ENCODE measurements around the gene ZCCHC3.
A peak's percentile ranks its signal among the peaks of the same experiment; 100 is the strongest.
"Not testable (repeated sequence)": the region's sequence is repeated elsewhere in the genome, so short reads cannot be mapped to it uniquely, and the experiment has no call there.

ZCCHC3 gene, protein sequence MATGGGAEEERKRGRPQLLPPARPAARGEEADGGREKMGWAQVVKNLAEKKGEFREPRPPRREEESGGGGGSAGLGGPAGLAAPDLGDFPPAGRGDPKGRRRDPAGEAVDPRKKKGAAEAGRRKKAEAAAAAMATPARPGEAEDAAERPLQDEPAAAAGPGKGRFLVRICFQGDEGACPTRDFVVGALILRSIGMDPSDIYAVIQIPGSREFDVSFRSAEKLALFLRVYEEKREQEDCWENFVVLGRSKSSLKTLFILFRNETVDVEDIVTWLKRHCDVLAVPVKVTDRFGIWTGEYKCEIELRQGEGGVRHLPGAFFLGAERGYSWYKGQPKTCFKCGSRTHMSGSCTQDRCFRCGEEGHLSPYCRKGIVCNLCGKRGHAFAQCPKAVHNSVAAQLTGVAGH

GRCh38 chr20:297098-297924 lies at the start of gene ZCCHC3:
TSS of gene ZCCHC3 (plus strand) at chr20:297570. CDS start at chr20:297587, 17 bp downstream.
- peaks cover 29% of the 10 kb centered on the region for H3K4me1 Mint-ChIP-seq
- peak; percentile 87 for ATAC-seq (ENCODE audit: low read depth)
- H3K4me3 Mint-ChIP-seq, result peak within 1 kb of the TSS; percentile 99
- no peaks in the 10 kb centered on the region for H3K9me3 Mint-ChIP-seq
- peaks cover 10% of the 10 kb centered on the region for H3K36me3 Mint-ChIP-seq
- no peaks in the 10 kb centered on the region for H3K27me3 Mint-ChIP-seq
- DNase-seq (ENCODE audit: low spot score in 2 of 2), result peak; percentile 74
- H3K27ac Mint-ChIP-seq, result peak within 1 kb of the TSS; percentile 96

- H3K27ac Mint-ChIP-seq, result no peak overlapping the region
- no peaks in the 10 kb centered on the region for H3K27me3 Mint-ChIP-seq
These were observed 46.0 kb upstream of the ZCCHC3 start for GRCh38 chr20:251354-251753.

GRCh38 chr20:252801-253200 lies 44.6 kb upstream of the ZCCHC3 start:
- Mint-ChIP-seq H3K4me3 (no peak overlapping the region), H3K27ac (no peak overlapping the region), H3K27me3 (no peaks in the 10 kb centered on the region), H3K4me1 (no peaks in the 10 kb centered on the region), H3K9me3 (no peaks in the 10 kb centered on the region), H3K36me3 (no peaks in the 10 kb centered on the region)
- ATAC-seq (ENCODE audit: low read depth) (no peak), DNase-seq (ENCODE audit: low spot score in 2 of 2) (no peak)

More at GRCh38 chr20:251354-251753, 46.0 kb upstream of the ZCCHC3 start:
- H3K4me3 Mint-ChIP-seq, result no peak overlapping the region
- no peaks in the 10 kb centered on the region for H3K4me1 Mint-ChIP-seq
- DNase-seq (ENCODE audit: low spot score in 2 of 2) (no peak), ATAC-seq (ENCODE audit: low read depth) (no peak)
- no peaks in the 10 kb centered on the region for H3K36me3 Mint-ChIP-seq
- no peaks in the 10 kb centered on the region for H3K9me3 Mint-ChIP-seq

GRCh38 chr20:253447-253846 lies 43.9 kb upstream of the ZCCHC3 start:
- not testable (repeated sequence) for H3K4me1 Mint-ChIP-seq; H3K4me3 Mint-ChIP-seq; H3K27ac Mint-ChIP-seq; H3K27me3 Mint-ChIP-seq; DNase-seq (ENCODE audit: low spot score in 2 of 2); H3K9me3 Mint-ChIP-seq; H3K36me3 Mint-ChIP-seq; ATAC-seq (ENCODE audit: low read depth)

GRCh38 chr20:257419-257818 lies 40.0 kb upstream of the ZCCHC3 start, which contains the start of gene DEFB132:
TSS of gene DEFB132 (plus strand) at chr20:257724. CDS start at chr20:257779, 55 bp downstream.
- no peak within 1 kb of the TSS for H3K27ac Mint-ChIP-seq
- H3K4me1 Mint-ChIP-seq, result peaks cover 3% of the 10 kb centered on the region
- ATAC-seq (ENCODE audit: low read depth) (no peak), DNase-seq (ENCODE audit: low spot score in 2 of 2) (no peak)
- H3K36me3 Mint-ChIP-seq, result no peaks in the 10 kb centered on the region
- H3K27me3 Mint-ChIP-seq, result no peaks in the 10 kb centered on the region
- no peak within 1 kb of the TSS for H3K4me3 Mint-ChIP-seq
- no peaks in the 10 kb centered on the region for H3K9me3 Mint-ChIP-seq

DNA sequence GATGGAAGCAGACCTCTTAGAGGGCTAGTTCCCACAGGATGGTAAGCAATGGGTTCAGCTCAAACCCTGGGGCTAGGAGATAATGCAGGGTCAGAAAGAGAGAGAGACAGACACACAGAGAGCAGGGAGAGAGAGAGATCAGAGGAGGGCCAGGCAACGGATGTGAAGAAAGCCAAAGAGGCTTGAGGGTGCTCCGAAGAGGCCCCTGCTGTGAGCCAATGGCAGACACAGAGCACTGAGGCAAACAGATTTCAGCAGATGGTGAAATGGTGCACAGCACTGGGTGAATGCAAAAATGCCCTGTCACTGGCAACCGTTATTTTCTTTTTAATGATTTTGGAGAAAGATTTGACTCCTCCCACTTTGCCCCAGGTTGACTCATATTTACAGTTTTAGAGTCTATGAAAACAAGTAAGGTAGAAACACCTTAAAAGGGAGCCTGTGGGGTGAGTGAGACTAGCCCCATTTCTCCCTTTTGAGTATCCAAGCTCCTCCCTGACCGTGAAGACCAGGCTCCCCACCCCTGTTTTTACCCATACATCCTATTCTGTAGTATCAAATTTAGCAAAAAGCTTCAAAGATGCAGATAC lies 39.0 kb upstream of the ZCCHC3 start:
- no peak for ATAC-seq (ENCODE audit: low read depth)

GRCh38 chr20:258963-259362 lies 38.4 kb upstream of the ZCCHC3 start:
- Mint-ChIP-seq H3K9me3 (no peaks in the 10 kb centered on the region), H3K27ac (no peak overlapping the region), H3K4me1 (peaks cover 3% of the 10 kb centered on the region), H3K36me3 (no peaks in the 10 kb centered on the region), H3K4me3 (no peak overlapping the region), H3K27me3 (no peaks in the 10 kb centered on the region)
- DNase-seq (ENCODE audit: low spot score in 2 of 2) (no peak), ATAC-seq (ENCODE audit: low read depth) (no peak)

More for the DNA sequence above, 39.0 kb upstream of the ZCCHC3 start:
- Mint-ChIP-seq H3K4me1 (peaks cover 3% of the 10 kb centered on the region), H3K9me3 (no peaks in the 10 kb centered on the region), H3K27ac (no peak overlapping the region), H3K4me3 (no peak overlapping the region), H3K27me3 (no peaks in the 10 kb centered on the region), H3K36me3 (no peaks in the 10 kb centered on the region)
- DNase-seq (ENCODE audit: low spot score in 2 of 2), result no peak

- ATAC-seq (ENCODE audit: low read depth), result no peak
- Mint-ChIP-seq H3K36me3 (no peaks in the 10 kb centered on the region), H3K9me3 (no peaks in the 10 kb centered on the region), H3K4me1 (peaks cover 3% of the 10 kb centered on the region), H3K27me3 (no peaks in the 10 kb centered on the region), H3K4me3 (no peak overlapping the region), H3K27ac (no peak overlapping the region)
- DNase-seq (ENCODE audit: low spot score in 2 of 2), result no peak
These were observed 37.4 kb upstream of the ZCCHC3 start for GRCh38 chr20:259981-260380.

DNA sequence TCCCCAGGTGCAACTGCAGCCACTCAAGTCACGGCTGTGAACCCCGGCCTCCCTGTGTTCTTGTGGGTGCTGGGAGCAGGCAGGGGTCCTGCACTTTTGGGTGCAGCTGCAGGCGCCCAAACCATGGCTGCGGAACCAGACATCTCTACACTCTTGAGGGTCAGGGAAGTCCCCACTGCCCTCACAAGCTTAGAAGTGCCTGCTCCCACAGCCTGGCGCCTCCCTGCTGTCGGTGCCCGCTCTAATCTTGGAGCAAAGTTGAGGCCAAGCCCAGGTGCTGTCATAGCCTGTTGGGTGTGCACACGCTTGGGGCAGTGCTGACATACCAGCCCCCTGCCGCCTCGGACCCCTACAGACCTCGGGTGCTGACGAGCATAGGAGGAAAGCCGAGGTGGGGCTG lies 33.7 kb upstream of the ZCCHC3 start:
- Mint-ChIP-seq H3K4me1 (peaks cover 10% of the 10 kb centered on the region), H3K4me3 (no peak overlapping the region), H3K36me3 (no peaks in the 10 kb centered on the region), H3K27me3 (no peaks in the 10 kb centered on the region), H3K27ac (no peak overlapping the region), H3K9me3 (no peaks in the 10 kb centered on the region)
- DNase-seq (ENCODE audit: low spot score in 2 of 2) (no peak), ATAC-seq (ENCODE audit: low read depth) (no peak)

DNA sequence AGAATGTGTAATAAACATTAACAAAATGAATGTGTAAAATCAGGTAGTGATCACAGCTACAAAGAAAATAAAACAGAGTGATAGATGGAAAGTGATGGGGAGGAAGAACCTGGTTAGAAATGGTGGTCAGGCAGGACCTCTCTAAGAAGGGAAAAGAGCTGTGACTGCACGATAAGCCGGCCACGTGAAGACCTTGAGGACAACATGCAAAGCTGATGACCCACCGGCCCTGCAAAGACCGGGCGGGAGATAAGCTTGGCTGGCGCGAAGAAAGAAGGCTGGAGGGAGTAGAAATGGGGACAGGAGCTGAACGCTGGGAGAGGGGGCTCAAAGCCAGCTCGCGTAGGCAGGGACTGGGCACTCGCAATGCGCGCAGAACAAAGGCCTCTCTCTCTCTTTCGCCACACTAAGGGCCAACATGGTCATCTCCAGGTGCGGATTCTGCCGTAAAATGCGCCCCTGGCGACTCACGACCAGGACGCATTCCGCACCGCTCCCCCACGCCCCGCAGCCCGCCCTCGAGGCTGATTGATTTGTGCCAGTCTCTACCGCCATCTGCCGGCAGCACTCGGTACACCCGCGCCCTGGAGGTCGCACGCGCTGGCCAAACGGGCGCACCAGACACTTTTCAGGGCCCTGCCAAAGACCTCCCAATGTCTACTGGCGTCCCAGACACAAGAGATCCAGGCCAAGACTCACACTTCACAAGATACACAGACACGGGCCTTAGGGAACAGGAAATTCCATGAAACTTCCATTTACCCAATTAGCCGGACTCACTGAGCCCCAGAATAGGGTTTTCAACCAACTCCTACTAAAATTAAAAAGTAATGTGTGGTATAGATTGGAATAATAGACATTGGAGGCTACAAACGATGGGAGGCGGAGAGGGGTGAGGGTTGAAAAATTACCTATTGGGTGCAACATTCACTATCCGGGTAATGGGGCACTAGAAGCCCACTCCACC lies 30.5 kb upstream of the ZCCHC3 start:
- peak; percentile 97 for ATAC-seq (ENCODE audit: low read depth)
- no peaks in the 10 kb centered on the region for H3K27me3 Mint-ChIP-seq
- H3K36me3 Mint-ChIP-seq, result no peaks in the 10 kb centered on the region
- no peak overlapping the region for H3K27ac Mint-ChIP-seq
- peak overlapping the region; percentile 86 for H3K4me3 Mint-ChIP-seq
- H3K4me1 Mint-ChIP-seq, result peaks cover 8% of the 10 kb centered on the region
- peak; percentile 91 to 97 for DNase-seq (ENCODE audit: low spot score in 2 of 2)
- no peaks in the 10 kb centered on the region for H3K9me3 Mint-ChIP-seq

DNA sequence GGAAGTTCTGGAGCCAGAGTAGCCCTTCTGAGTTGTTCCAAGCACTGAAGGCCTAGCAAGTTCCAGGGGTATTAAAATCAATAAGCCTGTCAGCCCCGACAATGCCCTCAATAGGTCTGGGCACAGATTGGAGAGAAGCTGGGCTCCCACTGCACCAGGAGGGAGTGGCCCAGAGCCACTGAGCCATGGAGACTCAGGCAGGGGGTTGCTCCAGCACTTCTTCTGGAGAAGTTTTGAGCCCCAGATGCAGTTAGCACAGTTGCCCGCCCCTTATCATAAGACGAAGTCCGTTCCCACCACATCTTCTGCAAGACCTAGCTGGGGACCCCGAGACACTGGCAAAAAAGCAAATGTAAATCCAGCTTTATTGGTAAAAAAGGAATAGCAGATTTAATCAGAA lies 26.9 kb upstream of the ZCCHC3 start:
- Mint-ChIP-seq H3K27me3 (no peaks in the 10 kb centered on the region), H3K4me1 (peaks cover 8% of the 10 kb centered on the region), H3K9me3 (no peaks in the 10 kb centered on the region), H3K36me3 (peaks cover 3% of the 10 kb centered on the region), H3K4me3 (no peak overlapping the region), H3K27ac (no peak overlapping the region)
- DNase-seq (ENCODE audit: low spot score in 2 of 2), result no peak
- no peak for ATAC-seq (ENCODE audit: low read depth)

DNA sequence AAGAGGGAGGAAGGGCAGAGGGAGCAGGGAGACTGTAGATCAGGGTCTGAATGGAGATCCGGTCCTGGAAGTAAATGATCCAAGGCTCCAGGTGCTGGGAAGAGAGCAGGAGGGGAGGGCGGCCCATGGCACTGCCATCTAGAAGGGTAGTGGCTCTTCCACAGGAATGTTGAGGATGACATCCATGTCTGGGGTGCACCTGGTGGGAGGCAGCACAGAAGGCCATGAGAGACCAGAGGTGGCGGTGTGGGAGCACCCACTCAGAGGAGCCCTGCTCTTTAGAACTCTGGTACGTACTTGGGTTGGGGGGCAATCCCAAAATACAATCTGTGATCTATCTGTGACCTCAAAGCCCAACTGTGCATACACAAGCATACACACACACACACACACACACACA lies 26.3 kb upstream of the ZCCHC3 start:
- ATAC-seq (ENCODE audit: low read depth) (no peak), DNase-seq (ENCODE audit: low spot score in 2 of 2) (no peak)
- Mint-ChIP-seq H3K27me3 (no peaks in the 10 kb centered on the region), H3K9me3 (no peaks in the 10 kb centered on the region), H3K36me3 (peaks cover 4% of the 10 kb centered on the region), H3K27ac (no peak overlapping the region), H3K4me3 (no peak overlapping the region), H3K4me1 (peaks cover 8% of the 10 kb centered on the region)

DNA sequence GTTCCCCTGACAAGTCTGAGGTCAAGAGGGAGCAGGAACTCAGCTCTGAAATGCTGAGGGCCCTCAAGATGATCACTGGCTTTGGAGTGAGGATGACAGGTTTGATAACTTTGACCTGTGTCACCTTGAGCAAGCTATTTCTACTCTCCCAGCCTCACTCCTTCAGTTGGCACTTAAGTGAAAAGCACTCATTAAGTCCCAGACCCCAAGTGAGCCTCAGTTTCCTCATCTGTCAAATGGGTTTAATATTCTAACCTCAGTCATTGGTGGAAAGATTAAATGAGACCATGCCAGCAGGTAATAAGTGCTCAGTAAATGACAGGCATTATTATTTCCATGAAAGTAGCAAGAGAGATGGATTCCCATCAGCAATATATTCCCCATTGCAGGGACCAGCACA lies 25.8 kb upstream of the ZCCHC3 start:
- DNase-seq (ENCODE audit: low spot score in 2 of 2) (no peak), ATAC-seq (ENCODE audit: low read depth) (no peak)
- Mint-ChIP-seq H3K4me1 (peaks cover 5% of the 10 kb centered on the region), H3K9me3 (no peaks in the 10 kb centered on the region), H3K4me3 (no peak overlapping the region), H3K27ac (no peak overlapping the region), H3K36me3 (peaks cover 6% of the 10 kb centered on the region), H3K27me3 (no peaks in the 10 kb centered on the region)

Measured in memory B cell (primary cell).